OCI-LY7 (cell line): ENCODE measurements around the gene SMPD3.

Experiments used
- EZH2phosphoT487 ChIP-seq: fragments of 200-600 bp; sonication (generic); IDR thresholded peaks from 2 replicates; pipeline ENCODE4 v1.6.1; 2018; ENCODE audit warnings: low read depth, borderline replicate concordance, mild to moderate bottlenecking, mixed run types, antibody characterized with exemption, low read length, moderate library complexity, mixed read lengths
- TF ChIP-seq, protein P1 (sequence below): fragments of 200-600 bp; sonication (generic); conservative IDR thresholded peaks from 2 replicates; pipeline ENCODE4 v1.5.1; 2014; ENCODE audit warnings: mild to moderate bottlenecking, antibody characterized with exemption, low read length, moderate library complexity, mixed read lengths

DNA sequence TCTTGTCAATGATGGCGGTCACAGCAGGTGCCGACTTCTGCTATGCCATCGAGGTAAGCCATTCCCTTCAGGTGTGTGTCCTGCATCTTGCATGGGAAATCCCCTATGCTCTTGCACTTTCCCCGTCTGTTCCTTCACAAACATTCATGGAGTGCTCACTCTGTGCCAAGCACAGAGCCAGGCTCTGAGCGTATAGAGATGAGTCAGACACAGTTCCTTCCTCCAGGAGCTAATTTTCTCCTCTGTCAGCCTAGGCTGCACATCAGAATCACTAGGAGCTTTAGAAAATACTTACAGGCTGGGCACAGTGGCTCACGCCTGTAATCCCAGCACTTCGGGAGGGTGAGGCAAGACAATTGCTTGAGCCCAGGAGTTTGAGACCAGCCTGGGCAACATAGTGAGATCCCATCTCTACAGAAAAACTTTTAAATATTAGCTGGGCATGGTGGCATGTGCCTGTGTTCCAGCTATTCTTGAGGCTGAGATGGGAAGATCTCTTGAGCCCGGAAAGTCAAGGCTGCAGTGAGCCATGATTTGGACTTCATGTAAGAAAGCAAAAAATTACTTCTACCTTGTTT is 123.4 kb downstream of the SMPD3 start:
- TF ChIP-seq, protein P1, sequence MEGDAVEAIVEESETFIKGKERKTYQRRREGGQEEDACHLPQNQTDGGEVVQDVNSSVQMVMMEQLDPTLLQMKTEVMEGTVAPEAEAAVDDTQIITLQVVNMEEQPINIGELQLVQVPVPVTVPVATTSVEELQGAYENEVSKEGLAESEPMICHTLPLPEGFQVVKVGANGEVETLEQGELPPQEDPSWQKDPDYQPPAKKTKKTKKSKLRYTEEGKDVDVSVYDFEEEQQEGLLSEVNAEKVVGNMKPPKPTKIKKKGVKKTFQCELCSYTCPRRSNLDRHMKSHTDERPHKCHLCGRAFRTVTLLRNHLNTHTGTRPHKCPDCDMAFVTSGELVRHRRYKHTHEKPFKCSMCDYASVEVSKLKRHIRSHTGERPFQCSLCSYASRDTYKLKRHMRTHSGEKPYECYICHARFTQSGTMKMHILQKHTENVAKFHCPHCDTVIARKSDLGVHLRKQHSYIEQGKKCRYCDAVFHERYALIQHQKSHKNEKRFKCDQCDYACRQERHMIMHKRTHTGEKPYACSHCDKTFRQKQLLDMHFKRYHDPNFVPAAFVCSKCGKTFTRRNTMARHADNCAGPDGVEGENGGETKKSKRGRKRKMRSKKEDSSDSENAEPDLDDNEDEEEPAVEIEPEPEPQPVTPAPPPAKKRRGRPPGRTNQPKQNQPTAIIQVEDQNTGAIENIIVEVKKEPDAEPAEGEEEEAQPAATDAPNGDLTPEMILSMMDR, result no peak
- TF ChIP-seq EZH2phosphoT487, result no peak
